A673 (cell line): Measurements from ENCODE around the gene ST8SIA3.

Experiments
- EZH2 ChIP-seq: fragments of 200-600 bp; sonication (generic); IDR thresholded peaks from 2 replicates; pipeline ENCODE4 v1.6.1; 2017; ENCODE audit warnings: borderline replicate concordance, low read depth, mild to moderate bottlenecking, mixed read lengths, antibody characterized with exemption, low read length; ENCODE audit not compliant: poor library complexity, severe bottlenecking
- TF ChIP-seq, protein P1 (sequence below): fragments of 300-800, 200-600 bp; sonication (generic); conservative IDR thresholded peaks from 2 replicates; pipeline ENCODE4 v1.5.1; 2017; ENCODE audit warnings: low read depth, mild to moderate bottlenecking, antibody characterized with exemption, low read length, moderate library complexity, mixed read lengths

DNA sequence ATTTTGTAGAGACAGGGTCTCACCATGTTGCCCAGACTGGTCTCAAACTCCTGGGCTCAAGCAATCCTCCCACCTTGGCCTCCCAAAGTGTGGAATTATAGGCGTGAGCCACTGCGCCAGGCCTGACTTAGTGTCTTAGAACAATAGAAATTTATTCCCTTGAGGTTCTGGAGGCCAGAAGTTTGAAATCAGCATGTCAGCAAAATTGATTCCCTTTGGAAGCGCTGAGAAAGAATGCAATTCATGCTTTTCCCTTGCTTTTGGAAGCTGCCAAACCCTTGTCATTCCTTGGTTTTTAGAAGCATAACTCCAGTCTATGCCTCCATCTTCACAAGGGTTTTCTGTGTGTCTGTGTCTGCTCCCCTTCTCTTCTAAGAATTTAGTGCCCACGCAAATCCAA, 20.7 kb downstream of the ST8SIA3 start:
- TF ChIP-seq, protein P1, sequence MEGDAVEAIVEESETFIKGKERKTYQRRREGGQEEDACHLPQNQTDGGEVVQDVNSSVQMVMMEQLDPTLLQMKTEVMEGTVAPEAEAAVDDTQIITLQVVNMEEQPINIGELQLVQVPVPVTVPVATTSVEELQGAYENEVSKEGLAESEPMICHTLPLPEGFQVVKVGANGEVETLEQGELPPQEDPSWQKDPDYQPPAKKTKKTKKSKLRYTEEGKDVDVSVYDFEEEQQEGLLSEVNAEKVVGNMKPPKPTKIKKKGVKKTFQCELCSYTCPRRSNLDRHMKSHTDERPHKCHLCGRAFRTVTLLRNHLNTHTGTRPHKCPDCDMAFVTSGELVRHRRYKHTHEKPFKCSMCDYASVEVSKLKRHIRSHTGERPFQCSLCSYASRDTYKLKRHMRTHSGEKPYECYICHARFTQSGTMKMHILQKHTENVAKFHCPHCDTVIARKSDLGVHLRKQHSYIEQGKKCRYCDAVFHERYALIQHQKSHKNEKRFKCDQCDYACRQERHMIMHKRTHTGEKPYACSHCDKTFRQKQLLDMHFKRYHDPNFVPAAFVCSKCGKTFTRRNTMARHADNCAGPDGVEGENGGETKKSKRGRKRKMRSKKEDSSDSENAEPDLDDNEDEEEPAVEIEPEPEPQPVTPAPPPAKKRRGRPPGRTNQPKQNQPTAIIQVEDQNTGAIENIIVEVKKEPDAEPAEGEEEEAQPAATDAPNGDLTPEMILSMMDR: no peak
- TF ChIP-seq EZH2: no peak
